ENCODE measurements around the gene TENM4.

Gene TENM4

DNA sequence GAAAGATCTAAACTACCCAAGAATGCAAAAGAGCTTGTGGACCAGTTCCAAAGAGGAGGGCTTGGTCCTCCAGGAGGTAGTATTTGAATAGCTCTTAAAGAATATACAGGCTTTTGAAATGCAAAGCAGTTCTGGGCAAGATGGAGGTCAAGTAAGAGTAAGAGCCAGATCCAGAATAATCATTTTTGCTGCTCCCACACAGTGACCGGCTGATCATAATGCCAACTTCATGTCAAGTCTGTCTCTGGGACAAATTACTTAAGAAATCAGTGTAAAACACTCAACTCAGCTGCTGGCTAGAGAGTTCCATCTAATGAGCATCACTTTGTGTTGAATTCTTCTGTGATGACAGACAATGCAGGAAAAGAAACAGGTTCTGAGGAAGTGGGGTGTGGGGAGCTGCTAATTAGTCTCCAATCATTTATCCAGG is 615.2 kb downstream of the TENM4 start:
- no peak for DNase-seq (ENCODE audit: low read depth, low spot score)
- no peak for TF ChIP-seq POLR2AphosphoS5 (IDR thresholded peaks at IDR 0.05; ENCODE audit: borderline replicate concordance, low read depth, low read length)
- TF ChIP-seq FOXP2 (optimal IDR thresholded peaks at IDR 0.05; ENCODE audit: control extremely low read depth, extremely low read length, insufficient read depth): no peak
- no peak for TF ChIP-seq EZH2 (IDR thresholded peaks at IDR 0.05)
- Histone ChIP-seq H3K4me3 (no peak overlapping the region), H3K27ac (no peak overlapping the region), H3K9ac (ENCODE audit: insufficient read length) (no peak overlapping the region), H3K9me3 (ENCODE audit: low read depth, low read length) (no peaks in the 10 kb centered on the region), H3K36me3 (ENCODE audit: insufficient read depth, low read length) (no peaks in the 10 kb centered on the region)

GRCh38 chr11:78823588-78823987 is 617.2 kb downstream of the TENM4 start:
- no peaks in the 10 kb centered on the region for H3K9me3 ChIP-seq (ENCODE audit: low read depth, low read length)
- H3K27ac ChIP-seq: no peak overlapping the region
- TF ChIP-seq POLR2AphosphoS5 (IDR thresholded peaks at IDR 0.05; ENCODE audit: borderline replicate concordance, low read depth, low read length) (no peak), FOXP2 (optimal IDR thresholded peaks at IDR 0.05; ENCODE audit: control extremely low read depth, extremely low read length, insufficient read depth) (no peak), EZH2 (IDR thresholded peaks at IDR 0.05) (no peak)
- no peak for DNase-seq (ENCODE audit: low read depth, low spot score)
- no peak overlapping the region for H3K4me3 ChIP-seq
- H3K9ac ChIP-seq (ENCODE audit: insufficient read length): no peak overlapping the region
- no peaks in the 10 kb centered on the region for H3K36me3 ChIP-seq (ENCODE audit: insufficient read depth, low read length)

DNA sequence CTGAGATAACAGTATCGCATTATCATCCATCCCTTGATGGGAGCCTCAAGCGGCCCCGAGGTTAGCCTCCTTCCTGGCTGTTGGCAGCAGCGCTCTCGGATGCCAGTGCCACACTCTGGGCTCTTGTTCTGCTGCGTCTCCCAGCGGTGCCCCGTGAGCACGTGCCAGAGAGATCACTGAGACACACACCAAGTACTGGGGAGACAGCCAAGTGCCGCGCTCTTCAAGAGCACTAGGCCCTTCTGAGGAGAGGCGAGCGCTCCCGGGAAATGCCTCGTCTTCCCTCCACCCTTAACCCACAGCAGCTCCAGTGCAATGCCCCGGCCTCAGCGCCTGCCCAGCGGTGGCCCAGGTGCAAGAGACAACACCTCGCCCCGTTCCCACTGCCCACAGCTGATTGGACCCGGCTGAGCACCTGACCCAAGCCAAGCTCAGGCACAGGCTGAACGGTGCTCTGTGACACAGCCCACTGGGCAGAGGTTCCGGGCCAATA is 617.9 kb downstream of the TENM4 start:
- no peak for DNase-seq (ENCODE audit: low read depth, low spot score)
- TF ChIP-seq EZH2 (IDR thresholded peaks at IDR 0.05): no peak
- no peak for TF ChIP-seq FOXP2 (optimal IDR thresholded peaks at IDR 0.05; ENCODE audit: control extremely low read depth, extremely low read length, insufficient read depth)
- no peak for TF ChIP-seq POLR2AphosphoS5 (IDR thresholded peaks at IDR 0.05; ENCODE audit: borderline replicate concordance, low read depth, low read length)
- no peak overlapping the region for H3K9ac ChIP-seq (ENCODE audit: insufficient read length)
- no peak overlapping the region for H3K4me3 ChIP-seq
- no peaks in the 10 kb centered on the region for H3K9me3 ChIP-seq (ENCODE audit: low read depth, low read length)
- no peaks in the 10 kb centered on the region for H3K36me3 ChIP-seq (ENCODE audit: insufficient read depth, low read length)
- no peak overlapping the region for H3K27ac ChIP-seq

DNA sequence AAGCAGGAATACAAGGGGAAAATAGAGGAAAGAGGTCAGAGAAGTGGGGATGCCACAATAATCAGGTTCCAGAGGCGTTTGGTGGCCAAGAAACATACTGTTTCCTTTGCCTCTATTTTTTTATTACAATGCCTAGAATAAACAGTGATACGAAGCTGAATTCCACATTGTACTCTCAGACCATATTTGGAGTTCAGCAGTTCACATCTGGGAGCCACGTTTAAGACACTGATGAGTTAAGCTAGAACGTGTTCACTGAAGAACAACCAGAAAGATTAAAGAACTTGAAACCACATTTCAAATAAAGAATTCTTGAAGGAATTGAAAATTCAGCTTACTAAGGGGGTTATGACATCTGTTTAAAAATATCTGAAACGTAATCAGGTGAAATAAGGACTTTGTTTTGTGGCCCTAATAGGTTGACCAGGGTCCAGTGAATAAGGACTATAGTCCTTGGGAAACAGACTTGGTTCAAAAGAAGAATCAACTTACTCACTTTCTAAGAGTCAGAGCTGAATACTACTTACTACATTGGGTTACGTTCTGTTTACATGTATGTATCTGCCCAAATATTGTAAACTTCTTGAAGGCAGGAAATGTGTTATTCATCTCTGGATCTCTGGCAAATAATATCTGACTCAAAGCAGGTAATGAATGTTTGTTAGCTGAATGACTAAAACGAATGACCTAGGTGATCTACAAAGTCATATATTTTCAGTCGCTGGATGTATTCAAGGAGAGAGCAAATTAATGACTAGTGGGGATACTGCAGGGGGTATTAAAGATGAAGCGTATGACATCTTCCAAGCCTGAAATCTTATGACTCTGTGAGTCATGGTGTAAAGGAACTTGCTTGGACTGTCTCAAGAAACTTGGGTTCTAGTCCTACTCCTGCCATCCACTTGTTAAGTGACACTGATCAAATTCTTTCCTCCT is 619.2 kb downstream of the TENM4 start:
- H3K4me3 ChIP-seq: no peak overlapping the region
- TF ChIP-seq EZH2 (IDR thresholded peaks at IDR 0.05) (no peak), POLR2AphosphoS5 (IDR thresholded peaks at IDR 0.05; ENCODE audit: borderline replicate concordance, low read depth, low read length) (no peak), FOXP2 (optimal IDR thresholded peaks at IDR 0.05; ENCODE audit: control extremely low read depth, extremely low read length, insufficient read depth) (no peak)
- no peaks in the 10 kb centered on the region for H3K36me3 ChIP-seq (ENCODE audit: insufficient read depth, low read length)
- no peak for DNase-seq (ENCODE audit: low read depth, low spot score)
- H3K9ac ChIP-seq (ENCODE audit: insufficient read length): no peak overlapping the region
- no peaks in the 10 kb centered on the region for H3K9me3 ChIP-seq (ENCODE audit: low read depth, low read length)
- H3K27ac ChIP-seq: no peak overlapping the region

DNA sequence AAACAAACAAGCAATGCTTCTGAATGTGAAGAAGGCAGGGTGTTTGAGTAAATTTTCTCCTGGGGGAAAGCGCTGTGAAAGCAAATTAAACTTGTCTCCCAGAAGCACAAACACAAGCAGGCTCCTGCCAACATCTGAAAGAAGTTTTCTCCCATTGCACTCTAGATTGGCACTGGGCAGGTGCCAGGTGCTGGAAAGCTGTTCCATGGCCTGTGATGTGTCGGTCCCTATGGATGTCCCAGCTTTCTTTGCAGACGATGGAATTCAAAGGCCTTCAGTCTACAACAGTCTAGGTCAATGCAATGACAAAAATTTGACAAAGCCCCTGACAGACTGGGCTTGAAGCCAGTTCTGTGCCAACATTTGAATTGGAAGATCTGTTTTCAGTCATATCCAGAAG is 620.1 kb downstream of the TENM4 start:
- H3K4me3 ChIP-seq: no peak overlapping the region
- H3K36me3 ChIP-seq (ENCODE audit: insufficient read depth, low read length): no peaks in the 10 kb centered on the region
- H3K27ac ChIP-seq: no peak overlapping the region
- H3K9me3 ChIP-seq (ENCODE audit: low read depth, low read length): no peaks in the 10 kb centered on the region
- DNase-seq (ENCODE audit: low read depth, low spot score): no peak
- no peak for TF ChIP-seq POLR2AphosphoS5 (IDR thresholded peaks at IDR 0.05; ENCODE audit: borderline replicate concordance, low read depth, low read length)
- TF ChIP-seq FOXP2 (optimal IDR thresholded peaks at IDR 0.05; ENCODE audit: control extremely low read depth, extremely low read length, insufficient read depth): no peak
- TF ChIP-seq EZH2 (IDR thresholded peaks at IDR 0.05): no peak
- no peak overlapping the region for H3K9ac ChIP-seq (ENCODE audit: insufficient read length)

- no peak for DNase-seq (ENCODE audit: low read depth, low spot score)
- Histone ChIP-seq H3K36me3 (ENCODE audit: insufficient read depth, low read length) (no peaks in the 10 kb centered on the region), H3K27ac (no peak overlapping the region), H3K4me3 (no peak overlapping the region), H3K9ac (ENCODE audit: insufficient read length) (no peak overlapping the region), H3K9me3 (ENCODE audit: low read depth, low read length) (no peaks in the 10 kb centered on the region)
- no peak for TF ChIP-seq EZH2 (IDR thresholded peaks at IDR 0.05)
- no peak for TF ChIP-seq POLR2AphosphoS5 (IDR thresholded peaks at IDR 0.05; ENCODE audit: borderline replicate concordance, low read depth, low read length)
- no peak for TF ChIP-seq FOXP2 (optimal IDR thresholded peaks at IDR 0.05; ENCODE audit: control extremely low read depth, extremely low read length, insufficient read depth)
Observed at GRCh38 chr11:78818201-78818600, 622.6 kb downstream of the TENM4 start.

GRCh38 chr11:78815831-78816230 is 625.0 kb downstream of the TENM4 start:
- TF ChIP-seq EZH2 (IDR thresholded peaks at IDR 0.05) (no peak), POLR2AphosphoS5 (IDR thresholded peaks at IDR 0.05; ENCODE audit: borderline replicate concordance, low read depth, low read length) (no peak), FOXP2 (optimal IDR thresholded peaks at IDR 0.05; ENCODE audit: control extremely low read depth, extremely low read length, insufficient read depth) (no peak)
- DNase-seq (ENCODE audit: low read depth, low spot score): no peak
- Histone ChIP-seq H3K9me3 (ENCODE audit: low read depth, low read length) (no peaks in the 10 kb centered on the region), H3K27ac (no peak overlapping the region), H3K36me3 (ENCODE audit: insufficient read depth, low read length) (no peaks in the 10 kb centered on the region), H3K9ac (ENCODE audit: insufficient read length) (no peak overlapping the region), H3K4me3 (no peak overlapping the region)

DNA sequence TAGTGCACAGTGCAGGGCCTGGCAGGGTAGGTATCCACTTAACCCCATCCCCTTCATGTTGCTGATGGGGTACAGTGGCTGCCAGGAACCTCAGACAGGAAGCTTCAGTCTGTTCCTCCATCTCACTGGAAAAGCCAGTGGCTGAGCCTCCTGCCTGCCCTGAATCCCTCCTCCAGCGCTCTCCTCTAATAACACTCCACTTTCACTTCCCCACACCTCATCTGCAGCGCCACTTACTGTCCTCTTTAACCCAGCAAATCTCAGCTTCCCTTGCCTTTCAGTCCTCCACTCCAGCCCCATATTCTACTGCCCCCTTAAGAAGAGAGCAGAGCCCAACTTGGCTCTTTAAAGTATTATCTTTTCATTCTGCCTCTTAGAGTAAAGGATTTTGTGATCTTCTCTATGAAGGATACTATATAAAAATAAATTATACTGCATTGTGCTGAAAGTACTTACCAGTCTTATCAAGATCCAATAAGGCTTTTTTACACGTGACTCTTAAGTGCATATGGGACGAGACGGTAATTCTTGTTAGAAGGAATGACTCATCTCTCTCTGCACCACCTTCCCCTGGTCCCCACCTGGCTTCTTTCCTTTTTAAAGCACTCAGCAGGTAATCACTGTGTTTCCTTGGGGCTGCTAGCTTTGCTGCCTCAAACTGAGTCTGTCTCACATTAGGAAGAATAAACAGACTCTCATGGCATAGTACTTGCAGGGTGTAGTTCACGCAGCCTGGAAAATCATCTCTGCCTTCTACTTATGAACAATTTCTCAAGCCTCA is 628.1 kb downstream of the TENM4 start:
- no peaks in the 10 kb centered on the region for H3K36me3 ChIP-seq (ENCODE audit: insufficient read depth, low read length)
- TF ChIP-seq POLR2AphosphoS5 (IDR thresholded peaks at IDR 0.05; ENCODE audit: borderline replicate concordance, low read depth, low read length) (no peak), FOXP2 (optimal IDR thresholded peaks at IDR 0.05; ENCODE audit: control extremely low read depth, extremely low read length, insufficient read depth) (no peak), EZH2 (IDR thresholded peaks at IDR 0.05) (no peak)
- H3K9ac ChIP-seq (ENCODE audit: insufficient read length): no peak overlapping the region
- H3K4me3 ChIP-seq: no peak overlapping the region
- H3K27ac ChIP-seq: no peak overlapping the region
- no peaks in the 10 kb centered on the region for H3K9me3 ChIP-seq (ENCODE audit: low read depth, low read length)
- DNase-seq (ENCODE audit: low read depth, low spot score): no peak
